Pancreas (tissue), 10 donors: ENCODE measurements around the gene TCF7L1. TPM values are rescaled to one million over a fixed set of nuclear protein-coding genes. Genes with fewer than 3 reads are reported as not detected.
"Not testable (repeated sequence)": the region's sequence is repeated elsewhere in the genome, so short reads cannot be mapped to it uniquely, and the experiment has no call there.

ENCODE experiments used
- ATAC-seq, 4 donors: fragments of 200-7000 bp; cut with Tn5 transposase; one replicate each; pipeline versions ENCODE4 v1.8.0 to v1.9.1; 2020; ENCODE audit warnings: mild to moderate bottlenecking in 4 of 4, moderate library complexity in 4 of 4
- DNase-seq, 6 donors: peaks; one replicate each; pipeline ENCODE4 v3.0.0-alpha.2; 2020
- FAIRE-seq: peaks from 2 replicates; lab custom pipeline; 2012; peaks lifted over from hg19 to GRCh38; lab: Jason Lieb, UNC
- H3K27ac ChIP-seq, 4 donors: fragments of 200-600 bp; sonication (generic); 1 replicate in 3 of 4; 2 replicates in 1 of 4; pipeline versions ENCODE4 v1.5.0 to v1.8.0; 2020
- H3K27me3 ChIP-seq, 4 donors: fragments of 200-600 bp; one replicate each; pipeline ENCODE4 v1.8.0; 2021
- H3K36me3 ChIP-seq, 3 donors: fragments of 200-600 bp; sonication (generic) in 1 of 3; one replicate each; pipeline versions ENCODE4 v1.5.0 to v1.8.0; 2020 to 2021
- H3K4me1 ChIP-seq, 3 donors: fragments of 200-600 bp; one replicate each; pipeline ENCODE4 v1.8.0; 2021
- H3K4me3 ChIP-seq, 4 donors: fragments of 200-600 bp; sonication (generic) in 2 of 4; one replicate each; pipeline versions ENCODE4 v1.5.0 to v1.8.0; 2020 to 2021
- H3K9me3 ChIP-seq, 4 donors: fragments of 200-600 bp; one replicate each; pipeline ENCODE4 v1.8.0; 2021
- WGBS, 2 donors: extraction: QIAGEN DNeasy Blood & Tissue Kit; methylation state at CpG; one replicate each; pipeline ENCODE4 v1.1.7; 2013; 5-methylcytosine and 5-hydroxymethylcytosine counted together
- intact Hi-C, 3 donors: fragments of 100-400 bp; cut with DNase I; formaldehyde crosslinking; loops; one replicate each; pipeline versions ENCODE4 v1.11.1 to v1.14.2; 2022
- polyA plus RNA-seq, 2 donors: library from polyadenylated mRNA; stranded (reverse); fragments of 200-250 nt; gene quantifications; one replicate each; pipeline ENCODE4 v1.2.3, GENCODE V29; 2013
- total RNA-seq, 6 donors: library from RNA; stranded (reverse); fragmentation: NEBNext Ultra II Directional in 4 of 6; extraction: Animal tissue kit (Norgen Biotek cat#: 25700) in 4 of 6; gene quantifications; one replicate each; pipeline versions ENCODE4 v1.2.1 to v1.2.4, GENCODE V29; 2021 to 2023
- TF ChIP-seq, protein P1 (sequence below), 4 donors: fragments of 200-600 bp; sonication (generic) in 3 of 4; IDR thresholded peaks; one replicate each; pipeline versions ENCODE4 v1.5.0 to v1.8.0; 2021; ENCODE audit warnings: antibody characterized with exemption in 4 of 4
- donor health status: healthy with polysubstance abuse.
- donor health status: DM: no; HTN: no; CAD: no; lungs with moderate emphysema.
- donor health status: DM: no; HTN: no; CAD: no.
- donor health status: control.
- donor health status: control.
- donor health status: Bipolar disorder and iron deficiency.
- donor health status: DM: yes; HTN: yes; CAD: no.
- donor health status: DM: no; HTN: no; CAD: no.
- donor health status: DM: no; HTN: no; CAD: no.
- donor health status: DM: yes; HTN: yes; CAD: no.

Gene TCF7L1
- total and polyA plus RNA-seq, 8 donors = 1.1 to 4.0 (median 1.8) TPM

DNA sequence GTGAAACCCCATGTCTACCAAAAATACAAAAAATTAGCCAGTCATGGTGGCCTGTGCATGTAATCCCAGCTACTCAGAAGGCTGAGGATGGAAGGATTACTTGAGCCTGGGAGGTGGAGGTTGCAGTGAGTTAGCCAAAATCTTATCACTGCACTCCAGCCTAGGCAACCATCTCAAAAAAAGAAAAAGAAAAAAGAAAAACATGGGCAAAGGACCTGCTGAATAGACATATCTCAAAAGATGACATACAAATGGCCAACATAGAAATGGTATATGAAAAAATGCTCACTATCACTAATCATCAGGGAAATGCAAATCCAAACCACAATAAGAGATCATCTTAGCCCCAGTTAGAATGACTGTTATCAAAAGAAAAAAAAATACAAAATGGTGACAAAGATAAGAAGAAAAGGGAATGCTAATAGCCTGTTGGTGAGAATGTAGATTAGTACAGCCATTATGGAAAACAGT is 196.0 kb downstream of the TCF7L1 start:
- intact Hi-C loops = no loop called here
- TF ChIP-seq, protein P1, sequence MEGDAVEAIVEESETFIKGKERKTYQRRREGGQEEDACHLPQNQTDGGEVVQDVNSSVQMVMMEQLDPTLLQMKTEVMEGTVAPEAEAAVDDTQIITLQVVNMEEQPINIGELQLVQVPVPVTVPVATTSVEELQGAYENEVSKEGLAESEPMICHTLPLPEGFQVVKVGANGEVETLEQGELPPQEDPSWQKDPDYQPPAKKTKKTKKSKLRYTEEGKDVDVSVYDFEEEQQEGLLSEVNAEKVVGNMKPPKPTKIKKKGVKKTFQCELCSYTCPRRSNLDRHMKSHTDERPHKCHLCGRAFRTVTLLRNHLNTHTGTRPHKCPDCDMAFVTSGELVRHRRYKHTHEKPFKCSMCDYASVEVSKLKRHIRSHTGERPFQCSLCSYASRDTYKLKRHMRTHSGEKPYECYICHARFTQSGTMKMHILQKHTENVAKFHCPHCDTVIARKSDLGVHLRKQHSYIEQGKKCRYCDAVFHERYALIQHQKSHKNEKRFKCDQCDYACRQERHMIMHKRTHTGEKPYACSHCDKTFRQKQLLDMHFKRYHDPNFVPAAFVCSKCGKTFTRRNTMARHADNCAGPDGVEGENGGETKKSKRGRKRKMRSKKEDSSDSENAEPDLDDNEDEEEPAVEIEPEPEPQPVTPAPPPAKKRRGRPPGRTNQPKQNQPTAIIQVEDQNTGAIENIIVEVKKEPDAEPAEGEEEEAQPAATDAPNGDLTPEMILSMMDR (IDR thresholded peaks at IDR 0.05) = no peak
- peaks cover 14 to 20% (median 17%) of the 10 kb centered on the region in 3 donors for H3K4me1 ChIP-seq
- no peaks in the 10 kb centered on the region for H3K9me3 ChIP-seq
- peaks cover 0 to 4% (median 0%) of the 10 kb centered on the region in 3 donors for H3K36me3 ChIP-seq
- no peak overlapping the region for H3K4me3 ChIP-seq
- DNase-seq (no peak), FAIRE-seq (no peak), ATAC-seq (no peak)
- H3K27me3 ChIP-seq = no peaks in the 10 kb centered on the region
- H3K27ac ChIP-seq = no peak overlapping the region

DNA sequence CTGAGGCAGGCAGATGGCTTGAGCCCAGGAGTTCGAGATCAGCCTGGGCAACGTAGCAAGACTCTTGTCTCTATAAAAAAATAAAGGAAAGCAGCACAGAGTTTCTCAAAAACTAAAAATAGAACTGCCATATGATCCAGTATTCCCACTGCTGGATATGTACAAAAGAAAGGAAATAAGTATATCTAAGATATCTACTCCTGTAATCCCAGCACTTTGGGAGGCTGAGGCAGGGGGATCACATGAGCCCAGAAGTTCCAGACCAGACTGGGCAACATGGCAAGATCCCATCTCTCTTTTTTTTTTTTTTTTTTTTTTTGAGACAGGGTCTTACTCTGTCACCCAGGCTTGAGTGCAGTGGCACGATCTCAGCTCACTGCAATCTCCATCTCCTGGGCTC is 196.5 kb downstream of the TCF7L1 start:
- ATAC-seq, H3K27ac ChIP-seq, H3K9me3 ChIP-seq, H3K4me3 ChIP-seq, FAIRE-seq, intact Hi-C loops, H3K36me3 ChIP-seq, H3K27me3 ChIP-seq, DNase-seq: not testable (repeated sequence)
- WGBS, 2 donors = 73 to 89% methylated on average over 3 of the region's 3 CpGs
- peaks cover 9 to 18% (median 12%) of the 10 kb centered on the region in 3 donors for H3K4me1 ChIP-seq

DNA sequence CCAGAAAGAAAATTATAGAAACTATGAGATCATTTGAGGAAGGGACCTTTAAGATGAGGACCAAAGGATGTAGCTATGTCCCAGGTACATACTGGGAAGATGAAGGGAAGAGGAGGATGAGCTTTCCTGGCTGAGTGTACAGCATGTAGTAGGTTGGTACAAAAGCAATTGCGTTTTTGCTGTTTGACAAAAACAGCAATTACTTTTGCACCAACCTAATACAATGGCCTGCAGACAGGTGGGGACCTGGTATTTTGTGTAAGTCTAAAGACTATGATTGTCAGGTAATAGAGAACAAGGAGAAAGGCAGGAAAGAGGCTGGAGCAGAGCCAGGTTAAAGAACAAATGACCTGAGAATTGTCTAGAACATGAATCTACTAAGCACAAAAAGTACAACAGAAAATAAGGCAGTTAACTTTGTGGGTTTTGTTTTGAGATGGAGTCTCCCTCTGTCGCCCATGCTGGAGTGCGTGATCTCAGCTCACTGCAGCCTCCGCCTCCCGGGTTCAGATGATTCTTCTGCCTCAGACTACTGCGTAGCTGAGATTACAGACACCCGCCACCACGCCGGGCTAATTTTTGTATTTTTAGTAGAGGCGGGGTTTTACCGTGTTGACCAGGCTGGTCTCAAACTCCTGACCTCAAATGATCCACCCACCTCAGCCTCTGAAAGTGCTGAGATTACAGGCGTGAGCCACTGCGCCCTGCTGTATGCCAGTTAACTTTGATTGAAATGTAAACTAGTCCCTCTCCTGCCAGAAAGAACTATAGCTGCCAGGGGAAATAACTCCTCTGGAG is 197.8 kb downstream of the TCF7L1 start:
- intact Hi-C loops = no loop called here
- Histone ChIP-seq H3K36me3 (no peaks in the 10 kb centered on the region), H3K9me3 (no peaks in the 10 kb centered on the region), H3K27me3 (no peaks in the 10 kb centered on the region), H3K4me3 (no peak overlapping the region), H3K27ac (no peak overlapping the region), H3K4me1 (peaks cover 0 to 5% (median 0%) of the 10 kb centered on the region in 3 donors)
- TF ChIP-seq, protein P1 (IDR thresholded peaks at IDR 0.05) = no peak
- ATAC-seq (no peak), DNase-seq (no peak), FAIRE-seq (no peak)
- WGBS, 2 donors = 74 to 80% methylated on average over 13 of the region's 13 CpGs

DNA sequence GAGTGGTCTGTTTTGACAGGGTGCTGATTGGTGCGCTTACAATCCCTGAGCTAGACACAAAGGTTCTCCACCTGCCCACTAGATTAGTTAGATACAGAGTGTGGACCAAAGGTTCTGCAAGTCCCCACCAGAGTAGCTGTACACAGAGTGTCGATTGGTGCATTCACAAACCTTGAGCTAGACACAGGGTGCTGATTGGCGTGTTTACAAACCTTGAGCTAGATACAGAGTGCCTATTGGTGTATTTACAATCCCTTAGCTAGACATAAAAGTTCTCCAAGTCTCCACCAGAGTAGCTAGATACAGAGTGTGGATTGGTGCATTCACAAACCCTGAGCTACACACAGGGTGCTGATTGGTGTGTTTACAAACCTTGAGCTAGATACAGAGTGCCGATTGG is 200.7 kb downstream of the TCF7L1 start:
- DNase-seq, H3K9me3 ChIP-seq, H3K36me3 ChIP-seq, H3K4me3 ChIP-seq, intact Hi-C loops, H3K4me1 ChIP-seq, ATAC-seq, H3K27ac ChIP-seq, H3K27me3 ChIP-seq, FAIRE-seq: not testable (repeated sequence)
- WGBS, 2 donors = 77 to 88% methylated on average over 3 to 4 of the region's 4 CpGs

DNA sequence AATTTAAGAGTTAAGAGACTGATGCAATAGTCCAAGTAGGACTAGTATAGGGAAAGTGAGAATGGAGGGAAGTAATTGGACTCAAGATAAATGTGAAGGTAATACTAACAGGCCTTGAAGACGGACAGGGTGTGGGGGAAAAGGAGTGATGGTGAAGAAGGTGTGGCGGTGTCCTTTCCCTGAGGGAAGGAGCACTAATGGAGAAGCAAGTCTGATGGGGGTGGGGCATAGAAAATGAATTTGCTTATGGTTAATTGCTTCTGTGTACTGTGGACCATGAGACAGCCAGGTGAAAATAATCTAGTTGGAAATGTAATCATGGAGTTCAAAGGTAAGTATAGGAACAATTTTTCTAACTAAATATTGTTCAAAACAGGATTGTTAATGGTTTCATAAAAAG is 201.7 kb downstream of the TCF7L1 start:
- no peak for DNase-seq
- no peak overlapping the region for H3K27ac ChIP-seq
- WGBS, 2 donors = 50 to 67% methylated on average over 2 of the region's 2 CpGs
- no peaks in the 10 kb centered on the region for H3K4me1 ChIP-seq
- TF ChIP-seq, protein P1 (IDR thresholded peaks at IDR 0.05) = no peak
- H3K27me3 ChIP-seq = no peaks in the 10 kb centered on the region
- H3K9me3 ChIP-seq = no peaks in the 10 kb centered on the region
- no peaks in the 10 kb centered on the region for H3K36me3 ChIP-seq
- no peak overlapping the region for H3K4me3 ChIP-seq
- intact Hi-C loops = no loop called here
- ATAC-seq = no peak
- FAIRE-seq = no peak
